Endothelial cell of umbilical vein (primary cell): ENCODE data around the gene PTGER2. TPM values are rescaled to one million over a fixed set of nuclear protein-coding genes. Genes with fewer than 3 reads are reported as not detected.
A peak's percentile ranks its signal among the peaks of the same experiment; 100 is the strongest.

Experiments used
- BruUV-seq: library from RNA; stranded (reverse); fragments of 400-500 nt; replicated peaks from 2 replicates; lab custom pipeline; 2021; lab: Mats Ljungman, UMichigan
- CTCF ChIA-PET: fragments of 300-600, 350-600 bp; sonication (Branson Sonifier 250); formaldehyde crosslinking; loops from one replicate; lab custom pipeline; 2021; ENCODE audit warnings: antibody characterized with exemption, inconsistent platforms; lab: Charles Lee
- POLR2A ChIA-PET: fragments of 300-600, 350-600 bp; sonication (Branson Sonifier 250); formaldehyde crosslinking; loops from one replicate; lab custom pipeline; 2021; ENCODE audit warnings: antibody characterized with exemption, inconsistent platforms; lab: Charles Lee
- DNase-seq: peaks from one replicate; pipeline ENCODE4 v3.0.0-alpha.2; 2011; ENCODE audit warnings: low read depth, low spot score
- FAIRE-seq: peaks from 2 replicates; lab custom pipeline; 2011; peaks lifted over from hg19 to GRCh38; lab: Jason Lieb, UNC
- H2AFZ ChIP-seq: 2 replicates; pipeline ENCODE4 v1.6.0; 2012; ENCODE audit warnings: low read depth, low read length, control low read depth, inconsistent platforms
- H3K27ac ChIP-seq: 2 replicates; pipeline ENCODE4 v1.5.1; 2011; ENCODE audit warnings: low read depth, mild to moderate bottlenecking, control low read depth, low read length, moderate library complexity; ENCODE audit not compliant: insufficient read depth
- H3K27me3 ChIP-seq, 2 experiments: 2 replicates each; pipeline versions ENCODE4 v1.6.0 to v1.6.1; 2011; ENCODE audit warnings: low read length in 2 of 2, mixed read lengths in 1 of 2; ENCODE audit not compliant: control insufficient read depth in 2 of 2, insufficient read depth in 2 of 2
- H3K36me3 ChIP-seq, 2 experiments: 2 replicates in 1 of 2; 3 replicates in 1 of 2; pipeline ENCODE4 v1.5.1; 2011; ENCODE audit warnings: low read length in 2 of 2, mild to moderate bottlenecking in 1 of 2, moderate library complexity in 1 of 2; ENCODE audit not compliant: control insufficient read depth in 2 of 2, insufficient read depth in 2 of 2; ENCODE audit errors: extremely low read depth in 1 of 2
- H3K4me1 ChIP-seq: 3 replicates; pipeline ENCODE4 v1.5.1; 2011; ENCODE audit warnings: mild to moderate bottlenecking, low read length; ENCODE audit not compliant: control insufficient read depth, insufficient read depth; ENCODE audit errors: extremely low read depth
- H3K4me2 ChIP-seq: 2 replicates; pipeline ENCODE4 v1.6.1; 2011; ENCODE audit warnings: low read length, control low read depth, mixed read lengths; ENCODE audit not compliant: insufficient read depth
- H3K4me3 ChIP-seq, 3 experiments: fragments of 200-600 bp in 1 of 3; sonication (generic), shearing (Covaris generic) in 1 of 3; replicated peaks in 1 of 3; 2 replicates each; pipeline ENCODE4 v1.5.1; 2011 to 2016; ENCODE audit warnings: control low read depth in 3 of 3, low read length in 3 of 3, mild to moderate bottlenecking in 2 of 3, inconsistent platforms in 1 of 3, low read depth in 1 of 3, moderate library complexity in 1 of 3; ENCODE audit not compliant: insufficient read depth in 1 of 3
- H3K79me2 ChIP-seq: 2 replicates; pipeline ENCODE4 v1.6.0; 2012; ENCODE audit warnings: low read length, inconsistent platforms; ENCODE audit not compliant: control insufficient read depth, insufficient read depth
- H3K9ac ChIP-seq: replicated peaks from 2 replicates; pipeline ENCODE3; 2011; ENCODE audit warnings: low read length, control low read depth; ENCODE audit not compliant: insufficient read depth; ENCODE audit errors: extremely low read depth
- H3K9me1 ChIP-seq: replicated peaks from 3 replicates; pipeline ENCODE4 v1.6.0; 2011; ENCODE audit warnings: mild to moderate bottlenecking, low read length; ENCODE audit not compliant: control insufficient read depth, insufficient read depth; ENCODE audit errors: extremely low read depth
- H3K9me3 ChIP-seq: replicated peaks from 2 replicates; pipeline ENCODE4 v1.5.1; 2012; ENCODE audit warnings: low read length, inconsistent platforms; ENCODE audit not compliant: control insufficient read depth, insufficient read depth
- H4K20me1 ChIP-seq: replicated peaks from 2 replicates; pipeline ENCODE3; 2011; ENCODE audit warnings: mild to moderate bottlenecking, low read length; ENCODE audit not compliant: control insufficient read depth, insufficient read depth; ENCODE audit errors: extremely low read depth
- EZH2 ChIP-seq: IDR thresholded peaks from 2 replicates; pipeline ENCODE4 v1.6.1; 2012; ENCODE audit warnings: borderline replicate concordance, low read depth, mild to moderate bottlenecking, moderate library complexity, low read length, inconsistent platforms; ENCODE audit not compliant: severe bottlenecking
- FOS ChIP-seq: IDR thresholded peaks from 2 replicates; pipeline ENCODE4 v1.6.1; 2011; ENCODE audit warnings: mild to moderate bottlenecking, low read length, moderate library complexity, borderline replicate concordance; ENCODE audit not compliant: insufficient read depth
- GATA2 ChIP-seq: IDR thresholded peaks from 2 replicates; pipeline ENCODE4 v1.7.0; 2011; ENCODE audit warnings: low read depth, mild to moderate bottlenecking, moderate library complexity, mixed read lengths, low read length; ENCODE audit not compliant: insufficient read length, insufficient read depth
- JUN ChIP-seq: IDR thresholded peaks from 2 replicates; pipeline ENCODE4 v1.6.1; 2011; ENCODE audit warnings: borderline replicate concordance, low read depth; ENCODE audit not compliant: insufficient read length, insufficient read depth
- MYC ChIP-seq: IDR thresholded peaks from one replicate; pipeline ENCODE4 v1.6.1; 2011; ENCODE audit warnings: mild to moderate bottlenecking, low read depth, low read length
- POLR2A ChIP-seq: IDR thresholded peaks from 2 replicates; pipeline ENCODE4 v1.6.1; 2012; ENCODE audit warnings: low read depth, mild to moderate bottlenecking, control low read depth, low read length
- POLR2AphosphoS5 ChIP-seq: IDR thresholded peaks from 2 replicates; pipeline ENCODE4 v1.6.1; 2012; ENCODE audit warnings: low read depth, mild to moderate bottlenecking, control low read depth, low read length, moderate library complexity; ENCODE audit not compliant: insufficient read depth
- dilution Hi-C: fragments of 300-500 bp; cut with MboI; formaldehyde crosslinking; loops from one replicate; pipeline ENCODE4 v1.15.0; 2019; ENCODE audit warnings: low sequenced_read_pairs; ENCODE audit not compliant: extremely low pct_ligation_motif_present
- intact Hi-C: fragments of 100-400 bp; cut with micrococcal nuclease; formaldehyde crosslinking; loops from one replicate; pipeline ENCODE4 v1.10.0; 2022
- polyA plus RNA-seq, 4 experiments: library from polyadenylated mRNA; depleted of rRNA in 3 of 4; stranded (reverse) in 3 of 4; unstranded in 1 of 4; fragments of >200 nt; gene quantifications; 2 replicates each; pipeline versions ENCODE4 v1.2.1 to v1.2.3, GENCODE V29; 2011 to 2012; ENCODE audit warnings: missing spikeins in 1 of 4
- total RNA-seq: library from RNA; stranded (reverse); gene quantifications from 2 replicates; pipeline ENCODE4 v1.2.3, GENCODE V29; 2021
- TF ChIP-seq, protein P1 (sequence below), 2 donors: IDR thresholded peaks; 1 replicate in 1 of 2; 2 replicates in 1 of 2; pipeline ENCODE4 v1.5.1; 2011; ENCODE audit warnings: low read length in 2 of 2, mild to moderate bottlenecking in 2 of 2, moderate library complexity in 2 of 2, control low read depth in 1 of 2, inconsistent platforms in 1 of 2, low read depth in 1 of 2; ENCODE audit not compliant: insufficient read depth in 1 of 2; ENCODE audit errors: extremely low read depth in 1 of 2
- TF ChIP-seq, protein P2 (sequence below): IDR thresholded peaks from 2 replicates; pipeline ENCODE4 v1.6.1; 2011; ENCODE audit not compliant: insufficient read depth, insufficient read length

Gene PTGER2
- total and polyA plus RNA-seq, 2 donors (not counting 3 experiments of a cell fraction or from before 2014, with no cell fraction given): not detected

DNA sequence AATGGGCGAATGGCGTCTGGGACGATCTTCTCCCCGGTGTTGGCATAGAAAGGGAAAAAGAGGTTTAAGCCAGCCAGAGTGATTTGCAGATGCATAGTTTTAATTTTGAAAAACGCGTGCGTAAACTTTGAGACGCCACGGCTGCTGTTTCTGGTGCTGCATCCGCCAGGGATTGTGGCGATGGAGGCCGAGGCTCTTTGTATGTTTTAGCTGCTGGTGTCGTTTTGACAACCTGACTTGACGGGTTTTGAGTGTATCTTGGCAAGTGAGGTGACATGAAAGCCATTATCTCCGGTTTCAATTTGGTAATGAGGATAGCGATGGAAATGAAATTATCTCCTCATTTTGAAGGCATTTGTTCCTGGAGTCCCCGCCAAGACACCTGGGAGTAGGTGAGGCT lies 45.0 kb upstream of the PTGER2 start:
- POLR2A ChIA-PET: no interaction called here
- Histone ChIP-seq H3K4me1 (peaks cover 7% of the 10 kb centered on the region), H3K4me2 (no peak overlapping the region), H3K9me1 (no peaks in the 10 kb centered on the region), H3K36me3 (no peaks in the 10 kb centered on the region), H2AFZ (no peak overlapping the region), H4K20me1 (no peaks in the 10 kb centered on the region), H3K9me3 (no peaks in the 10 kb centered on the region), H3K27me3 (peaks cover 54 to 62% of the 10 kb centered on the region in 2 experiments), H3K9ac (no peak overlapping the region), H3K27ac (no peak overlapping the region), H3K4me3 (no peak overlapping the region), H3K79me2 (no peaks in the 10 kb centered on the region)
- dilution Hi-C loops: no loop called here
- TF ChIP-seq EZH2 (peak; percentile 28), JUN (no peak)
- FAIRE-seq: no peak
- no TSS peak for BruUV-seq
- intact Hi-C loops: no loop called here
- DNase-seq: no peak
- CTCF ChIA-PET: no interaction called here

DNA sequence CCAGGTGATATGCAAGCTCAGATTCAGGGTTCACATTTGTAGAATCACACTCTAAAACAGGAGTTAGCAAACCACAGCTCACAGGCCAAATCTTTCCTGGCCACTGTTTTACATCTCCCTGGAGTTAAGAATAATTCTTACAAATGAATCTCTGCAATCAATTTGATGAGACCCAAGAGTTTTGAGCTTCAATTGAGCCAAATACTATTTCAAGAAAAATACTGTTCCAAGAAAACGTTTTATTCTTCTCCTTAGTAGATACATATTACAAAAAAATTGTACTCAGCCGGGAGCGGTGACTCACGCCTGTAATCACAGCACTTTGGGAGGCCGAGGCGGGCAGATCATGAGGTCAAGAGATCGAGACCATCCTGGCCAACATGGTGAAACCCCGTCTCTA lies 44.1 kb upstream of the PTGER2 start:
- H3K79me2 ChIP-seq: no peaks in the 10 kb centered on the region
- H3K36me3 ChIP-seq: no peaks in the 10 kb centered on the region
- TF ChIP-seq MYC (no peak), FOS (no peak), EZH2 (no peak), POLR2A (no peak), JUN (no peak), POLR2AphosphoS5 (no peak), GATA2 (no peak)
- TF ChIP-seq, protein P1, sequence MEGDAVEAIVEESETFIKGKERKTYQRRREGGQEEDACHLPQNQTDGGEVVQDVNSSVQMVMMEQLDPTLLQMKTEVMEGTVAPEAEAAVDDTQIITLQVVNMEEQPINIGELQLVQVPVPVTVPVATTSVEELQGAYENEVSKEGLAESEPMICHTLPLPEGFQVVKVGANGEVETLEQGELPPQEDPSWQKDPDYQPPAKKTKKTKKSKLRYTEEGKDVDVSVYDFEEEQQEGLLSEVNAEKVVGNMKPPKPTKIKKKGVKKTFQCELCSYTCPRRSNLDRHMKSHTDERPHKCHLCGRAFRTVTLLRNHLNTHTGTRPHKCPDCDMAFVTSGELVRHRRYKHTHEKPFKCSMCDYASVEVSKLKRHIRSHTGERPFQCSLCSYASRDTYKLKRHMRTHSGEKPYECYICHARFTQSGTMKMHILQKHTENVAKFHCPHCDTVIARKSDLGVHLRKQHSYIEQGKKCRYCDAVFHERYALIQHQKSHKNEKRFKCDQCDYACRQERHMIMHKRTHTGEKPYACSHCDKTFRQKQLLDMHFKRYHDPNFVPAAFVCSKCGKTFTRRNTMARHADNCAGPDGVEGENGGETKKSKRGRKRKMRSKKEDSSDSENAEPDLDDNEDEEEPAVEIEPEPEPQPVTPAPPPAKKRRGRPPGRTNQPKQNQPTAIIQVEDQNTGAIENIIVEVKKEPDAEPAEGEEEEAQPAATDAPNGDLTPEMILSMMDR (IDR thresholded peaks at IDR 0.05; ENCODE audit: extremely low read depth in 1 of 2, insufficient read depth in 1 of 2, low read depth in 1 of 2, low read length in 2 of 2): no peak
- TF ChIP-seq, protein P2, sequence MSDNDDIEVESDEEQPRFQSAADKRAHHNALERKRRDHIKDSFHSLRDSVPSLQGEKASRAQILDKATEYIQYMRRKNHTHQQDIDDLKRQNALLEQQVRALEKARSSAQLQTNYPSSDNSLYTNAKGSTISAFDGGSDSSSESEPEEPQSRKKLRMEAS: no peak
- no peaks in the 10 kb centered on the region for H3K9me3 ChIP-seq
- no peaks in the 10 kb centered on the region for H3K9me1 ChIP-seq
- dilution Hi-C loops: no loop called here
- no TSS peak for BruUV-seq
- intact Hi-C loops: loop anchor here (5.0 kb wide), 1 partner anchor 273 kb away; no protein-coding TSS in a partner anchor
- H3K4me1 ChIP-seq: peaks cover 6% of the 10 kb centered on the region
- peaks cover 50 to 66% of the 10 kb centered on the region in 2 experiments for H3K27me3 ChIP-seq
- DNase-seq (no peak), FAIRE-seq (no peak)
- no peak overlapping the region for H3K4me2 ChIP-seq
- no peak overlapping the region for H3K27ac ChIP-seq
- no peaks in the 10 kb centered on the region for H4K20me1 ChIP-seq
- H3K9ac ChIP-seq: no peak overlapping the region
- ChIA-PET CTCF (no interaction called here), POLR2A (no interaction called here)
- H3K4me3 ChIP-seq: no peak overlapping the region
- H2AFZ ChIP-seq: no peak overlapping the region
